ENCODE results near the gene CSGALNACT2.
"Not testable (repeated sequence)": the region's sequence is repeated elsewhere in the genome, so short reads cannot be mapped to it uniquely, and the experiment has no call there.

Gene CSGALNACT2

GRCh38 chr10:43216931-43217562 lies 78.8 kb downstream of the CSGALNACT2 start:
- no peak for DNase-seq (ENCODE audit: low spot score)
- TF ChIP-seq CTCF (IDR thresholded peaks at IDR 0.05; ENCODE audit: extremely low read depth, insufficient read depth, missing control alignments): no peak
- in situ Hi-C loops (cut with MboI; ENCODE audit: low pct_unique_long_range_greater_than_20kb, low sequenced_read_pairs, unreplicated experiment): no loop called here

GRCh38 chr10:43217563-43218205 lies 79.4 kb downstream of the CSGALNACT2 start:
- in situ Hi-C loops (cut with MboI; ENCODE audit: low pct_unique_long_range_greater_than_20kb, low sequenced_read_pairs, unreplicated experiment): no loop called here
- DNase-seq (ENCODE audit: low spot score): no peak
- no peak for TF ChIP-seq CTCF (IDR thresholded peaks at IDR 0.05; ENCODE audit: extremely low read depth, insufficient read depth, missing control alignments)

GRCh38 chr10:43218206-43218950 lies 80.1 kb downstream of the CSGALNACT2 start:
- in situ Hi-C loops (cut with MboI; ENCODE audit: low pct_unique_long_range_greater_than_20kb, low sequenced_read_pairs, unreplicated experiment): no loop called here
- no peak for TF ChIP-seq CTCF (IDR thresholded peaks at IDR 0.05; ENCODE audit: extremely low read depth, insufficient read depth, missing control alignments)

GRCh38 chr10:43218951-43219837 lies 80.9 kb downstream of the CSGALNACT2 start:
- no peak for DNase-seq (ENCODE audit: low spot score)

More at GRCh38 chr10:43218206-43218950, 80.1 kb downstream of the CSGALNACT2 start:
- no peak for DNase-seq (ENCODE audit: low spot score)

GRCh38 chr10:43219848-43220247 lies 81.6 kb downstream of the CSGALNACT2 start:
- DNase-seq (ENCODE audit: low spot score): no peak
- TF ChIP-seq CTCF (IDR thresholded peaks at IDR 0.05; ENCODE audit: extremely low read depth, insufficient read depth, missing control alignments): no peak
- in situ Hi-C loops (cut with MboI; ENCODE audit: low pct_unique_long_range_greater_than_20kb, low sequenced_read_pairs, unreplicated experiment): no loop called here

More at GRCh38 chr10:43218951-43219837, 80.9 kb downstream of the CSGALNACT2 start:
- in situ Hi-C loops (cut with MboI; ENCODE audit: low pct_unique_long_range_greater_than_20kb, low sequenced_read_pairs, unreplicated experiment): no loop called here
- TF ChIP-seq CTCF (IDR thresholded peaks at IDR 0.05; ENCODE audit: extremely low read depth, insufficient read depth, missing control alignments): no peak

- in situ Hi-C loops (cut with MboI; ENCODE audit: low pct_unique_long_range_greater_than_20kb, low sequenced_read_pairs, unreplicated experiment); DNase-seq (ENCODE audit: low spot score): not testable (repeated sequence)
These were observed 82.0 kb downstream of the CSGALNACT2 start for GRCh38 chr10:43220251-43220650.
